Measurements from ENCODE around the gene CYP1A2.

DNA sequence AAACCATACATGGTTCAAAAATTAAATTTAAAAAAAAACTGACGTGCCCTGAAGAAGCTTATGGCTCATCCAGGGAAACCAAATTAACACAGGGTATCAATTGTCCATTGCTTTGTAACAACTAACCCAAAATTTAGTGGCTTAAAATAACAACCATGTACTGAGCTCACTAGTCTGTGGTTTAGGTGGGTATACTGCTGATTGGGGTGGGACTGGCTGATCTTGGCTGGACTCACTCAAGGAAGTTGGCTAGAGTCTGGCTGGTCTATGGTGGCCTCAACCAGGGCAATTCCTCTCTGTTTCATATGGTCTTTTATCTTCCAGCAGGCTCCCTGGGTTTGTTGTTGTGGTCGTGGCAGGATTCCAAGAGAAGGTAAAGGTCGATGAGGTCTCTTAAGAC lies 38.8 kb upstream of the CYP1A2 start:
- TF ChIP-seq, protein P1, sequence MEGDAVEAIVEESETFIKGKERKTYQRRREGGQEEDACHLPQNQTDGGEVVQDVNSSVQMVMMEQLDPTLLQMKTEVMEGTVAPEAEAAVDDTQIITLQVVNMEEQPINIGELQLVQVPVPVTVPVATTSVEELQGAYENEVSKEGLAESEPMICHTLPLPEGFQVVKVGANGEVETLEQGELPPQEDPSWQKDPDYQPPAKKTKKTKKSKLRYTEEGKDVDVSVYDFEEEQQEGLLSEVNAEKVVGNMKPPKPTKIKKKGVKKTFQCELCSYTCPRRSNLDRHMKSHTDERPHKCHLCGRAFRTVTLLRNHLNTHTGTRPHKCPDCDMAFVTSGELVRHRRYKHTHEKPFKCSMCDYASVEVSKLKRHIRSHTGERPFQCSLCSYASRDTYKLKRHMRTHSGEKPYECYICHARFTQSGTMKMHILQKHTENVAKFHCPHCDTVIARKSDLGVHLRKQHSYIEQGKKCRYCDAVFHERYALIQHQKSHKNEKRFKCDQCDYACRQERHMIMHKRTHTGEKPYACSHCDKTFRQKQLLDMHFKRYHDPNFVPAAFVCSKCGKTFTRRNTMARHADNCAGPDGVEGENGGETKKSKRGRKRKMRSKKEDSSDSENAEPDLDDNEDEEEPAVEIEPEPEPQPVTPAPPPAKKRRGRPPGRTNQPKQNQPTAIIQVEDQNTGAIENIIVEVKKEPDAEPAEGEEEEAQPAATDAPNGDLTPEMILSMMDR (IDR thresholded peaks at IDR 0.05), result no peak
- TF ChIP-seq POLR2A (IDR thresholded peaks at IDR 0.05) (no peak), EP300 (IDR thresholded peaks at IDR 0.05) (no peak), POLR2AphosphoS5 (IDR thresholded peaks at IDR 0.05) (no peak)
